KBM-7 (cell line): ENCODE results near the gene OTUD4.
"Not testable (repeated sequence)": the region's sequence is repeated elsewhere in the genome, so short reads cannot be mapped to it uniquely, and the experiment has no call there.

ENCODE experiments used
- DNase-seq: peaks from one replicate; pipeline ENCODE4 v3.0.0-alpha.2; 2015
- in situ Hi-C: fragments of 300-500 bp; cut with MboI; formaldehyde crosslinking; loops from 2 replicates; pipeline ENCODE4 v1.14.3; 2020; ENCODE audit warnings: low sequenced_read_pairs, low pct_unique_long_range_greater_than_20kb, mixed read lengths

Gene OTUD4

DNA sequence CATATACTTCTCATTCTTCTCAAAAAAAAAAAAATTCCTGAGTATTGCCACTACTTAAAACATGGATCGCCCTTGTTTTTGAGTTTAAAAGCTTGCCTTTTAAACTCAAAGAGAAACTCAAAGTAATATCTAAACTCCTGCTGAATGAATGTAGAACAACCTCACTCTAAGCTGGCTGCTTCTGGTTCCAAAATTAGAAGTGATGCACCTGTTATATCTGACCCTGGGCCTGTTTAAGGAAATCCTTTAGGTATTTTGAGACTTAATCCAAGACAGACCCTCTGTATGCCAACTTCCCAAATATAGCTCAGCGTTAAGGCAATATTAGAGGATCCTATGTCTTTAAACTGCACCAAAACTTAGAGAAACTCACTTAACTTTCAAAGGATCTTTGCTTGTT, 1.8 kb upstream of the OTUD4 start:
- in situ Hi-C loops: no loop called here

DNA sequence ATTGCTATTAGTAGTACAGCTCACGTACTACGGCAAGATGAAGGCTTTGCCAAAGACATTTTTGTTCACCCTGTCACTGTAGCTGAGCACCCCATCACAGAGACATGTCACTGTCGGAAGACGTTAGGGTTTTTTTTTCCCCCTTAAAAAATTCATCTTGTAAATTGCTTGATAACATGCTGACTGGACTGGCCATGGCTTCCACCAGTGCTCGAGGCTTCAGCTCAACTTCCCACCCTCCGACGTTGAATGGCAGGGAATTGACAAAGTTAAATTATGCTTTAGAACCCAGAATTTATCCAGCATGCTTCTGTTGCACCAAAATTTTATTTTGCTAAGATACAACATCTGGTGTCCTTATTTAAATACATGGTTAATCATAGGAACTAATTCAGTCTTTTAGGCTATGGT, 707 bp upstream of the OTUD4 start:
- DNase-seq: no peak
- in situ Hi-C loops: no loop called here

More for the DNA sequence above, 1.8 kb upstream of the OTUD4 start:
- DNase-seq: no peak

- in situ Hi-C loops: not testable (repeated sequence)
- peak; percentile 47 for DNase-seq
Observed at GRCh38 chr4:145179861-145180297, 510 bp downstream of the OTUD4 start.

- in situ Hi-C loops: no loop called here
- DNase-seq: peak; percentile 58
Observed at GRCh38 chr4:145179281-145179860, 1.0 kb downstream of the OTUD4 start.

GRCh38 chr4:145178740-145179280, 1.6 kb downstream of the OTUD4 start:
- DNase-seq: no peak
- in situ Hi-C loops: no loop called here

DNA sequence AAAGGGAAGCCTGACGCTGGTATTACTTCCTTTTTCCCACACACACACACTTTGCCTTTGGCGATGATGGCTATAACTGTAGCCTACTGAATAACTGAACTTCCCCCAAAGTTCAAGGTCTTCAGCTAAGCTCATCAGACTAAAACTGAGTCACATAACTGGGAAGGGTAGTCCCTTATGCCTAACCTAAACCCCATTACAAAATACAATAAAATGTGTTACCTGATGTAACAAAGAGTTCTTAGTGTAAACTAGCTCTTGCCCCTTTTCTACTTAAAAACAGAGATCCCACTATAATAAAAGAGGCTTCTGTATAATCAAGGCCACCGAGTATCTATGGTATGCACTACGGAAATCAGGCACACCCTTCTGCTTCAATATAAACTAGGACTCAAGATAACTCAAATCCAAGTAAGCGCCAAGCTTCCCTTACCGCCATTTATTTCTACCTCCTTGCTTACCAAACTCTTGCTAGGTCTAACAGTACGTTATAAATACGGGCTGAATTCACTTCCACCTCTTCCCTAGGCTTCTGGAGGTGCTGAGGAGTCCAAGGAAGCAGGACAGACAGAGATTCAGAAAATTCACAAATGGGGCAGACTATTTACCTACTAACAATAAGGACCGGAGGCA, 2.4 kb downstream of the OTUD4 start:
- in situ Hi-C loops: no loop called here
- peak; percentile 77 for DNase-seq

DNA sequence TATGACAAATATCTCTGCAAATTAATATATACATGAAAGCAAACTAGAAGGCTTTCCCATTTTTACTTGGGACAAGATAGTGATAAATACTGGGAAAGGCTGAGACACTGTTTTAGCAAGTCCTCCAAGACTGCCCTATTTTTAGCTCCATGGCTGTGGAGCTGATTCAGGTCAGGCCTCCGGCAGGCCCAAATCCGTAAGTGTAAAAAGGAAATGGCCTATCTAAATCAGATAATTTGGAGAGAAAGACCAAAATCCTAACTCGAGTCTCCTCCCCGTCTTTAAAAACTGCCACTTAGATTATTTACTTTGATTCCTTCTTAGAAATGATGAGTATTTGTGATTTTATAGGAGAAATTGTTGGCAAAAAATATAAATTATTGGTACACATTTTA, 2.9 kb downstream of the OTUD4 start:
- in situ Hi-C loops: no loop called here
- DNase-seq: no peak

GRCh38 chr4:145176641-145177432, 3.6 kb downstream of the OTUD4 start:
- no peak for DNase-seq
- in situ Hi-C loops: no loop called here

GRCh38 chr4:145171911-145172310, 8.5 kb downstream of the OTUD4 start:
- DNase-seq: no peak
- in situ Hi-C loops: no loop called here

- no peak for DNase-seq
- in situ Hi-C loops: no loop called here
Observed at GRCh38 chr4:145170223-145170622, 10.2 kb downstream of the OTUD4 start.

DNA sequence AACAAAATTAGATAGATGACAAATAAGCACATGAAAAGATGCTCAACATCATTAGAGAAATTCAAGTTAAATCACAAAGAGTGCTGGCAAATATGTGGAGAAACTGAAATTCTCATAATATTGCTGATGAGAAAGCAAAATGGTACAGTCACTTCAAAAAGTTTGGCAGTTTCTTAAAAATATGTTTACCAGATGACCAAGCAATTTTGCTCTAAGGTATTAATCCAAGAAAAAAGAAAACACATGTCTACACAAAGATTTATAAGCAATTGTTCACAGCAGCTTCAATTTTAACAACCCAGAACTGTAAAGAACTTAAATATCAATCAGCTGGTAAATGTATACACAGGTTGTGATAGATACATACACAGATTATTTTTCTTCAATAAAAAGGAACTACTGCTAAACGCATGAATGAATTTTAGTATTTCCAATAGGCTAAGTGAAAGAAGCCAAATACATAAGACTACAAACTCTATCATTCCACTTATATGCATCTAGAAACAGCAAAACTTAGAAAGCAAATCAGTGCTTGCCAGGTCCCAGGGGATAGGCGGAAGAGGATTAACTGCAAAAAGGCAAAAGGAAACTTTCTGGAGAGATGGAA, 11.7 kb downstream of the OTUD4 start:
- DNase-seq: no peak
- in situ Hi-C loops: no loop called here

GRCh38 chr4:145167887-145168286, 12.5 kb downstream of the OTUD4 start:
- DNase-seq: no peak
- in situ Hi-C loops: no loop called here

DNA sequence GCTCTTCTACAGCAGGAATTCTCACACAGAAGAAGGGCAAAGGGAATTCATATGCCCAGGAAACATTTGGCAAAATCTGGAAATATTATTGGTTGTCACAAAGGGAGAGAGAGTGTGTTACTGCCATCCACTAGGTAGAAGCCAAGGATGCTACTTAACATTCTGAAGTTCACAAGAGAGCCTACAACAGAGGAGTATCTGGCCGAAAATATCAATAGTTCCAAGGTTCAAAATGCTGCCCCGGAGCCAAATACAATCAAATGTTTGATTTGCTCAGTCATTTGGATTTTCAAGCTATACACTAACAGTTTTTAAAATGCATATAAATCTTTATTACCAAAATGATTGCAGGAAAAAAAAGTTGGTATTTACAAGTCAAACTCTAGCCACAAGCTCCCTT, 18.8 kb downstream of the OTUD4 start:
- in situ Hi-C loops: no loop called here

DNA sequence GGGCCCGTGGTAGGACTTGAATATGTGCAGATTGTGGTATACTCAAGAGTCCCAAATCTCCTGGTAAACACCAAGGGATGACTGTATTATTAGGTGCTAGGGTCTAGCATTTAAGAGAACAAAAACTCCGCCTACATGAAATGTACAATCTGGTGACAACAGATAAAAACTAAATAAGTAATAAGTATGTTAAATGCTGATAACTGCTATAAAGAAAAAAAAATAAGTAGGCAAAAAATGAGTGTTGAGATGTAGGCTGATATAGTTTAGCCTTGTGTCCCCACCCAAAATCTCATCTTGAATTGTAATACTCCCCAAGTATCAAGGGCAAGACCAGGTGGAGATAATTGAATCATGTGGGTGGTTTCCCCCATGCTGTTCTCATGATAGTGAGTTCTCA, 23.4 kb downstream of the OTUD4 start:
- in situ Hi-C loops: no loop called here
- no peak for DNase-seq

More for the DNA sequence above, 18.8 kb downstream of the OTUD4 start:
- no peak for DNase-seq

- no peak for DNase-seq
- in situ Hi-C loops: no loop called here
Observed at GRCh38 chr4:145155268-145155870, 25.0 kb downstream of the OTUD4 start.

- in situ Hi-C loops: no loop called here
- peak; percentile 34 for DNase-seq
Observed at GRCh38 chr4:145154573-145154972, 25.8 kb downstream of the OTUD4 start.

GRCh38 chr4:145153904-145154298, 26.5 kb downstream of the OTUD4 start:
- in situ Hi-C loops: no loop called here
- DNase-seq: no peak

GRCh38 chr4:145153181-145153903, 27.0 kb downstream of the OTUD4 start:
- no peak for DNase-seq
- in situ Hi-C loops: no loop called here

DNA sequence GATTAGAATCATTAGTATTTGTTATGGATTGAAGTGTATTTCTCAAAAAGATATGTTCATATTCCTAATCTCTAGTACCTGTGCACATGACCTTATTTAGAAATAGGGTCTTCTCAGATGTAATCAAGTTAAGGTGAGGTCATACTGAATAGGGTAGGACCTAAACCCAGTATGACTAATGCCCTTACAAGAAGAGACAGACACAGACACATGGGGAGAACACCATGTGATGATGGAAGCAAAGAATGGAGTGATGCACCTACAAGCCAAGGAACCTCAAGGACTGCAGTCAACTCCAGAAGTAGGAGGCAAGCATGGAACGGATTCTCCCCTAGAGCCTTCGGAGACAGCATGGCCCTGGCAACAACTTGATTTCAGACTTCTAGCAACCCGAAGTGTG, 31.4 kb downstream of the OTUD4 start:
- in situ Hi-C loops: no loop called here

More for the DNA sequence above, 31.4 kb downstream of the OTUD4 start:
- no peak for DNase-seq
